ENCODE data around the gene PLSCR2.
"Not testable (repeated sequence)": the region's sequence is repeated elsewhere in the genome, so short reads cannot be mapped to it uniquely, and the experiment has no call there.

DNA sequence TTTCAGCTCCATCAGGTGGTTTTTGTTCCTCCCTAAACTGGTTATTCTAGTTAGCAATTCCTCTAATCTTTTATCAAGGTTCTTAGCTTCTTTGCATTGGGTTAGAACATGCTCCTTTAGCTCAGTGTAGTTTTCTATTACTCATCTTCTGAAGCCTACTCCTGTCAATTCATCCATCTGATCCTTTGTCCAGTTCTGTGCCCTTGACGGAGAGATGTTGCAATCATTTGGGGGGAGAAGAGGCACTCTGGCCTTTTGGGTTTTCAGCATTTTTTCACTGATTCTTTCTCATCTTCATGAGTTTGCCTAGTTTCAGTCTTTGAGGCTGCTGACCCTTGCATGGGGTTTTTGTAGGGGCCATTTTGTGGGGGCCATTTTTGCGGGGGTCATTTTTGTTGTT, 5.6 kb upstream of the PLSCR2 start:
- not testable (repeated sequence) for TF ChIP-seq EP300, POLR2A, POLR2AphosphoS5 (IDR thresholded peaks at IDR 0.05)
- TF ChIP-seq, protein P1, sequence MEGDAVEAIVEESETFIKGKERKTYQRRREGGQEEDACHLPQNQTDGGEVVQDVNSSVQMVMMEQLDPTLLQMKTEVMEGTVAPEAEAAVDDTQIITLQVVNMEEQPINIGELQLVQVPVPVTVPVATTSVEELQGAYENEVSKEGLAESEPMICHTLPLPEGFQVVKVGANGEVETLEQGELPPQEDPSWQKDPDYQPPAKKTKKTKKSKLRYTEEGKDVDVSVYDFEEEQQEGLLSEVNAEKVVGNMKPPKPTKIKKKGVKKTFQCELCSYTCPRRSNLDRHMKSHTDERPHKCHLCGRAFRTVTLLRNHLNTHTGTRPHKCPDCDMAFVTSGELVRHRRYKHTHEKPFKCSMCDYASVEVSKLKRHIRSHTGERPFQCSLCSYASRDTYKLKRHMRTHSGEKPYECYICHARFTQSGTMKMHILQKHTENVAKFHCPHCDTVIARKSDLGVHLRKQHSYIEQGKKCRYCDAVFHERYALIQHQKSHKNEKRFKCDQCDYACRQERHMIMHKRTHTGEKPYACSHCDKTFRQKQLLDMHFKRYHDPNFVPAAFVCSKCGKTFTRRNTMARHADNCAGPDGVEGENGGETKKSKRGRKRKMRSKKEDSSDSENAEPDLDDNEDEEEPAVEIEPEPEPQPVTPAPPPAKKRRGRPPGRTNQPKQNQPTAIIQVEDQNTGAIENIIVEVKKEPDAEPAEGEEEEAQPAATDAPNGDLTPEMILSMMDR (IDR thresholded peaks at IDR 0.05), result not testable (repeated sequence)
